Measurements from ENCODE around the gene YAP1.

Gene YAP1

DNA sequence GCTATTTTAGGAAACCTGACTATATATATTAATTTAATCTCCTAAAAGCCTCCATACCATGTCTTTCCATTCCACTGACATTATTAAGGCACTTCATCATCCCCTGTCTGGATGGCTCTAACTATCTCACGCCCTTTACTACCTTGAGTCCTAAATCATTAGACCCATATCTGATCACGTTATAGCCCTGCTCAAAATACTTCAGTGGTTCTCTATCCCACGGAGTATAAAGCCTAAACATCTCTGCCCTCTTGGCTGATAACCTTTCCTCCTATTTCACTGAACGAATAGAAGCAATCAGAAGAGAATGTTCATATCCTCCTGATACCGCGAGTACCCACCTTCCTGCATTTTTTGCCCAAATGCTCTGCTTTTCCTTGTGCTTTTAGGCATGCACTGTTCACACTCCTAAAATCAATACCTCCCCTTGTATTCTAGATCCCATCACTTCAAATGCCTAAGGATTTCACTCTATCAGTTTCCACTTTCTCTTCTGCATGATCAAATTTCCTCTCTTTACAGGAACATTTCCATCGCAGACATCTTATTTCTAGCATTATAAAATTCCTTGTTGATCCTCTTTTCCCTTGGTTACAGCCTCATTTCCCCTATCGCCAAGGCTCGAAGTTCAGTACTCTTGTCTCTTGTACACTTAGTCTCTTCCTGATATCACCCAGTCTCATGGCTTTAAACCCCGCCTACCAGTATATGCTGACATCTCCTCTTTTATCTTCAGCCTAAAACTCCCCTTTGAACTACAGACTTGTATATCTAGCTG, 162.0 kb downstream of the YAP1 start:
- H3K27me3 ChIP-seq (ENCODE audit: control insufficient read depth, insufficient read depth, low read length, poor library complexity, severe bottlenecking): peaks cover 20% of the 10 kb centered on the region
- no peaks in the 10 kb centered on the region for H3K9me3 ChIP-seq (ENCODE audit: control insufficient read depth, low read length)
- 93% methylated on average over 10 of the region's 10 CpGs for WGBS, 2 experiments
- no peaks in the 10 kb centered on the region for H3K36me3 ChIP-seq (ENCODE audit: control insufficient read depth, insufficient read depth, low read length)
- no peak overlapping the region for H3K4me3 ChIP-seq (ENCODE audit: insufficient read depth, low read depth, low read length)
- no peaks in the 10 kb centered on the region for H3K4me1 ChIP-seq (ENCODE audit: control insufficient read depth, insufficient read depth, low read length)
- no peak overlapping the region for H3K27ac ChIP-seq (ENCODE audit: insufficient read depth, low read depth, low read length, poor library complexity, severe bottlenecking)

DNA sequence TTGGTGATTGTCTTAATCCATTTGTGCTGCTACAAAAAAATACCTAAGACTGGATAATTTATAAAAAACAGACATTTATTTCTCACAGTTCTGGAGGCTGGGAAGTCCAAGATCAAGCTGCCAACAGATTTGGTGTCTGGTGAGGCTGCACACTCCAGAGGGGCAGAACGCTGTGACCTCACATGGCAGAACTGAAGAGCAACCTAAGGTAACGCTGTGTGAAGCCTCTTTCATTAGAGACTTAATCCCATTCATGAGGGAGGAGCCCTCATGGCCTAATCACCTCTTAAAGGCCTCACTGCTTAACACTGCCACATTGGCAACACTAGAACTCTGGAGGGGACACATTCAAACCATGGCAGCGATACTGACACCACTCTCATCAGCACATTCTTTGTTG, 164.4 kb downstream of the YAP1 start:
- no peak overlapping the region for H3K4me3 ChIP-seq (ENCODE audit: insufficient read depth, low read depth, low read length)
- H3K9me3 ChIP-seq (ENCODE audit: control insufficient read depth, low read length): no peaks in the 10 kb centered on the region
- H3K4me1 ChIP-seq (ENCODE audit: control insufficient read depth, insufficient read depth, low read length): peaks cover under 1% of the 10 kb centered on the region
- H3K27me3 ChIP-seq (ENCODE audit: control insufficient read depth, insufficient read depth, low read length, poor library complexity, severe bottlenecking): no peaks in the 10 kb centered on the region
- no peaks in the 10 kb centered on the region for H3K36me3 ChIP-seq (ENCODE audit: control insufficient read depth, insufficient read depth, low read length)
- WGBS, 2 experiments: 53 to 63% methylated on average over 2 to 3 of the region's 3 CpGs
- no peak overlapping the region for H3K27ac ChIP-seq (ENCODE audit: insufficient read depth, low read depth, low read length, poor library complexity, severe bottlenecking)

DNA sequence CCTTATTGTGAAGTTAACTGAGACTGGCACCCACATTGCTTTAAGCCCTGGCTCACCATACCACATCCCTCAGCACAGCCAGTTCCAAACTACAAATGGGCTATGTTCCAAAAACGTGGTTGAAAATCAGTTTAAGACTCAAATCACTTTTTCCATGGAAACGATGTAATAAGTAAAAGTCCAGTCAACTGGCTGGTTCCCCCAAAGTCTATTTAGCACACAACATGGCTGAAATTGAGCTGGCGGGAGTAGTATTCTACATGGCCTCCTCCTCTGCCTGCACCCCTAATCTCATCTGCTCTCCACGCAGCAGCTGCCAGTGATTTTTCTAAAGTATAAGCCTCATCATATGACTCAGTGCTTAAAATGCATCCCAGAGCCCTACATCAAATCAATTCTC, 166.1 kb downstream of the YAP1 start:
- Histone ChIP-seq H3K27ac (ENCODE audit: insufficient read depth, low read depth, low read length, poor library complexity, severe bottlenecking) (no peak overlapping the region), H3K4me1 (ENCODE audit: control insufficient read depth, insufficient read depth, low read length) (peaks cover 11% of the 10 kb centered on the region), H3K9me3 (ENCODE audit: control insufficient read depth, low read length) (no peaks in the 10 kb centered on the region), H3K4me3 (ENCODE audit: insufficient read depth, low read depth, low read length) (no peak overlapping the region), H3K36me3 (ENCODE audit: control insufficient read depth, insufficient read depth, low read length) (no peaks in the 10 kb centered on the region), H3K27me3 (ENCODE audit: control insufficient read depth, insufficient read depth, low read length, poor library complexity, severe bottlenecking) (no peaks in the 10 kb centered on the region)
- WGBS, 2 experiments: 95% methylated on average over 4 of the region's 4 CpGs

DNA sequence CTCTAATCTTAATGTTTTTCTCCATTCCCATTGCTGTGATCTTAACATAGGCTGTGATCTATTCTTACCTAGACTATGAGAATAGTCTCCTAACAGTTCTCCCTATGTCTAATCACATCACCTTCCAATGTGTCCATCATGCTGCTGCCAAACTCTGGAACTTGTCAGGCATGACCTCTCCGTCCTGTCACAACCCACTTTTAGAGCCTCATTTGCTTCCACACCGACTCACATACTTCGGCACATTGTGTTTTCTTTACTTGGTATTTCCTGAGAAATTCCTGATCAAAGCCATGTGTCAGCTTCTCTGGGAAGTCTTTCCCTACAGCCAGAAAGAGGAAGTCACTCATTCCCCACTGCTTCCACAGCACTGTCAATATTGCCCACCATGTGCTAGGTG, 166.5 kb downstream of the YAP1 start:
- no peaks in the 10 kb centered on the region for H3K9me3 ChIP-seq (ENCODE audit: control insufficient read depth, low read length)
- H3K27me3 ChIP-seq (ENCODE audit: control insufficient read depth, insufficient read depth, low read length, poor library complexity, severe bottlenecking): no peaks in the 10 kb centered on the region
- H3K36me3 ChIP-seq (ENCODE audit: control insufficient read depth, insufficient read depth, low read length): no peaks in the 10 kb centered on the region
- H3K4me1 ChIP-seq (ENCODE audit: control insufficient read depth, insufficient read depth, low read length): peaks cover 11% of the 10 kb centered on the region
- no peak overlapping the region for H3K4me3 ChIP-seq (ENCODE audit: insufficient read depth, low read depth, low read length)
- H3K27ac ChIP-seq (ENCODE audit: insufficient read depth, low read depth, low read length, poor library complexity, severe bottlenecking): no peak overlapping the region
- 76 to 80% methylated on average over 3 of the region's 3 CpGs for WGBS, 2 experiments

DNA sequence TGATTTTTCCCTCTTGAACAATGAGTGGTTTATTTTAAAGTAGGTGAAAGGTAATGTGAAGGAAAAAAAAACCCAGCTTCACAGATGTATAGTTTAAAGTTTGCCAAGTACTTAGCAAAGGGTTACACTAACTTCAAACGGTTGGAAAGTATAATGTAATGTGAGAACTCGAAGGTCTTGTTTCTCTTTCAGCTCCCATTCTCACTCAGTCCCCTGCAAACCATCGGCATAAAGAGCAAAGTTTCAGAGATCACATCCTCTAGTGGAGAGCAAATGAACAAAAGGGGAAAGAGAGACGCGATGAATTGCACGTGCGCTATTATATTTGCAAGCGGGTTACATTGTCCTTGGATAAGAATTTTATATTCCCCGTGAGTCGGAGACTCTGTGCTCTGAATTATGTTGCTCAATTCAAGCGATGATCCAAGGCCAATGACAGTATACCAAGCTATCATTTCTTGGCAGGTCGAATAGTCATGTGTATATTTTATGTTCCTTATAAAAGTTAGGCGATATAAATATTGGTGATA, 169.5 kb downstream of the YAP1 start:
- no peak overlapping the region for H3K27ac ChIP-seq (ENCODE audit: insufficient read depth, low read depth, low read length, poor library complexity, severe bottlenecking)
- no peak overlapping the region for H3K4me3 ChIP-seq (ENCODE audit: insufficient read depth, low read depth, low read length)
- 52 to 60% methylated on average over 12 to 13 of the region's 13 CpGs for WGBS, 2 experiments
- H3K4me1 ChIP-seq (ENCODE audit: control insufficient read depth, insufficient read depth, low read length): peaks cover 11% of the 10 kb centered on the region
- no peaks in the 10 kb centered on the region for H3K9me3 ChIP-seq (ENCODE audit: control insufficient read depth, low read length)
- H3K36me3 ChIP-seq (ENCODE audit: control insufficient read depth, insufficient read depth, low read length): no peaks in the 10 kb centered on the region
- H3K27me3 ChIP-seq (ENCODE audit: control insufficient read depth, insufficient read depth, low read length, poor library complexity, severe bottlenecking): no peaks in the 10 kb centered on the region

DNA sequence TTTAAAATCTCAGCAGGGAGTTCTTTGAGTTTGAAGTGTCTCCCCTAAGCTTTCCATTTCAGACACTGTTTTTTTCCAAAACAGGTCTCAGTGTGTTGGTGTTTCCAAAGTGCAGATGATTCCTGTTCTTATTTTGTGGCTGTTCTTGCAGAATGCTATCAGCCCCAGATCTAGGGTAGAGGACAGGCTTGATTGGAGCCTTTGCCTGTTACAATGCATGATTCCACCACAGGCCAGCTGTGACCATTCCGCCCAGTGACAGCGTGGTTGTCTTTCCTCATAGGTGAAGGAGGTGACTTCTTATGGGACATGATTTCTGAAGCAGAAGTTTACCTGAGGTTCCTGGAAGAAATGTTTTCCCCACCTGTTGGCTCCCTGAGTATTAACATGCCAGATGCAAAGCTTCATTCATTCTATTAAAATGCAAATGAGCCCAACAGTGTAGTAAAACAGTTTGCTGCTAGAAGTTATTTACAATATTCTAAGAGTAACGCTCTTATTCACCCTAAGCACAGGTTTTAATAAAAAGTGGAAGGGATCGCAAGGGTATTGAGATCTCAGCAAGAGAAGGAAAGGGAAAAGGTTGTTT, 170.1 kb downstream of the YAP1 start:
- Histone ChIP-seq H3K27ac (ENCODE audit: insufficient read depth, low read depth, low read length, poor library complexity, severe bottlenecking) (no peak overlapping the region), H3K27me3 (ENCODE audit: control insufficient read depth, insufficient read depth, low read length, poor library complexity, severe bottlenecking) (no peaks in the 10 kb centered on the region), H3K4me3 (ENCODE audit: insufficient read depth, low read depth, low read length) (no peak overlapping the region), H3K36me3 (ENCODE audit: control insufficient read depth, insufficient read depth, low read length) (no peaks in the 10 kb centered on the region), H3K4me1 (ENCODE audit: control insufficient read depth, insufficient read depth, low read length) (peaks cover 11% of the 10 kb centered on the region), H3K9me3 (ENCODE audit: control insufficient read depth, low read length) (no peaks in the 10 kb centered on the region)
- WGBS, 2 experiments: 44 to 46% methylated on average over 2 to 3 of the region's 4 CpGs
